Mesenteric fat pad (tissue), 1 donor: ENCODE data around the gene TBX5. TPM values are rescaled to one million over a fixed set of nuclear protein-coding genes. Genes with fewer than 3 reads are reported as not detected.
"Not testable (repeated sequence)": the region's sequence is repeated elsewhere in the genome, so short reads cannot be mapped to it uniquely, and the experiment has no call there.

Experiments
- DNase-seq: peaks from one replicate; pipeline ENCODE4 v3.0.0-alpha.2; 2020; ENCODE audit warnings: low spot score
- total RNA-seq: library from RNA; stranded (reverse); fragmentation: NEBNext Ultra II Directional; extraction: Animal tissue kit (Norgen Biotek cat#: 25700); gene quantifications from one replicate; pipeline ENCODE4 v1.2.1, GENCODE V29; 2021
- donor health status: DM: yes; HTN: yes; CAD: no.

The TBX5 gene
- total RNA-seq, 1 donor from 2014 or later = not detected

DNA sequence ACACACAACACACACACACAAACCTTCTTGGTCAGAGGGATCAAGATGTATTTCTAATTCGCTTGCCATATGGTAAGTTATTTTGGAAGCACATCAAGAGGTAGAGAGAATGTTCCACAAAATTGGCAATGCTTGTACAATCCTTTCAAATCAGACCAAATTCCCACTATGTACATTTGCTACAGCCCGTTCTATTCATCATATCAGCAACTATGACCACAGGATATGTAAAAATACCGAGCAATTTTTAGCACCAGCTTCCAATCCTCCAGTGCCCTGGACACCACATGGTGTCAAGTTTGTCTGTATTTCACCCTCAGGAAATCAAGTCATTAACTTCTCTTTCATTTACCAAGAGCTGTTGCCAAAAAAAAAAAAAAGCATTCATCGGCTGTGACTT lies 21.2 kb downstream of the TBX5 start:
- DNase-seq = no peak

DNA sequence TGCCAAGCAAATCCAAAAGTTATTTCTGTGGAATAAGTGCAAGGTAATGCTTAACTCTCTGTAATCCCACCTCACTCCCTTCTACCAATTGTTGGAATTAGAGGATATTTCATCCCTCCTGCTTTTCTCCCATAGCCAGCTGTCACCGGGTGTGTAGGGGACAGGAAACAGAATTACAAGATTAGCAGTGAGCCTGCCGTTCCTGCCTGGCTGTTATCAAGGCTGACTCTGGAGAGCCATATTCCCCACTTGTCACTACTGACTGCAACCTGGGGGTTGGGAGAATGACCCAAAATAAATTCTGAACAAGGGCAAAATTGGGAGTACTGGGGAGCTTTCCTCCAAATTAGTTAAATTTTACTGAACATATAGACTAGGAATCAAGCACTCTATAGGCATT lies 24.8 kb downstream of the TBX5 start:
- no peak for DNase-seq

- no peak for DNase-seq
Measured at GRCh38 chr12:114371733-114372132, 34.2 kb downstream of the TBX5 start.

GRCh38 chr12:114371250-114371649 lies 34.7 kb downstream of the TBX5 start:
- DNase-seq = no peak

- no peak for DNase-seq
Measured at GRCh38 chr12:114368685-114369452, 37.1 kb downstream of the TBX5 start.

- DNase-seq = no peak
Measured at GRCh38 chr12:114361992-114362391, 44.0 kb downstream of the TBX5 start.

GRCh38 chr12:114361545-114361944 lies 44.4 kb downstream of the TBX5 start:
- DNase-seq = no peak

DNA sequence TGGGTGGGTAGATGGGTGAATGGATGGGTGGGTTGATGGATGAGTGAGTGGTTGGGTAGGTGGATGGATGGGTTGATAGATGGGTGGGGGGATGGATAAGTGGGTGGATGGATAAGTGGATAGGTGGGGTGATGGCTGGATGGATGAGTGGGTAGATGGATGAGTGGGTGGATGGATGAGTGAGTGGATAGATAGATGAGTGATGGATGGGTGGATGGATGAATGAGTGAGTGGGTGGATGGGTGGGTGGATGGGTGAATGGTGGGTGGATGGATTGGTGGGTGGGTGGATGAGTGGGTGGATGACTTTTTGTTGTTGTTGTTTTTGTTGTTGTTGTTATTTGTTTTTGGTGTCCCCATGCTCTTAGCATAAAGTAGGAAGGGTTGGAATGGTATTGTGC lies 45.5 kb downstream of the TBX5 start:
- no peak for DNase-seq

DNA sequence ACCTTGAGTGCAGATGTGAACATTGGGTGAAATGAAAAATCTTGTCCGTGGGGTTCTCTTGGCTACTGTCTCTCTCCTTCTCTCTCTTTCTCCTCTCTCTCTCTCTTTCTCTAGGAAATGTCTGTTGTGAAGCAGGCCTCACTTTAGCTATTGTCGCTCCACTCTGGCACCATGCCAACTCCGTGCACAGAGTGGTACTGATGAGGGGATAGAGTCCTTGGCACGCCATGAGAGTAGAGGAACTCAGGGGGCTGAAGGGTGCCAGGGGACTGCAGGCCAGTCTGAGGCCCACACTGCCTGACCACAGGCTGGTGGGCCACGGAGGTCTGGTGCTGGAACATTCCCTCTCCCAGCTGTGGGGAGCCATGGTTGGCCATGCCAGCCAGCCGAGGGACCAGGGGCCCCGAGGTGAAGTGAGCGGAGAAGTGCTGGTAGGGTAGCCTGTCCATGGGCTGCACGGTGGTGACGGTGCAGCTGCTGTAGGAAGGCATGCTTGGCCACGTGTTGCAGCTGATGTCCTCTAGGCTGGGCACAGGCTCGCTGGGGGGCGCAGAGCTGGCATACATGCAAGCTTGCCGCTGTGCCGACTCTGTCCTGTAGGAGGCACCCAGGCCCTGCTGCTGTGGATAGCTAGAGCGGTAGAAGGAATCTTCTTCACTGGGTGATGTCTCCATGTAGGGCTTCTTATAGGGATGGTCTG lies 50.4 kb downstream of the TBX5 start:
- no peak for DNase-seq

DNA sequence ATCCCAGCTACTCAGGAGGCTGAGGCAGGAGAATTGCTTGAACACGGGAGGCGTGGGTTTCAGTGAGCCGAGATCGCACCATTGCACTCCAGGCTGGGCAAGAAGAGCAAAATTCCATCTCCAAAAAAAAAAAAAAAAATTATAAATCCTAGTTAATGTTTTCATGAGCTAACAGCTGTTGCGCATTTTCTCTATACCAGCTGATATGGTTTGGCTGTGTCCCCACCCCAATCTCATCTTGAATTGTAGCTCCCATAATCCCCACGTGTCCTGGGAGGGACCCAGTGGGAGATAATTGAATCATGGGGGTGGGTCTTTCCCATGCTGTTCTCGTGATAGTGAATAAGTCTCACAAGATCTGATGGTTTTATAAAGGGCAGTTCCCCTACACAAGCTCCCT lies 56.7 kb downstream of the TBX5 start:
- DNase-seq = not testable (repeated sequence)

DNA sequence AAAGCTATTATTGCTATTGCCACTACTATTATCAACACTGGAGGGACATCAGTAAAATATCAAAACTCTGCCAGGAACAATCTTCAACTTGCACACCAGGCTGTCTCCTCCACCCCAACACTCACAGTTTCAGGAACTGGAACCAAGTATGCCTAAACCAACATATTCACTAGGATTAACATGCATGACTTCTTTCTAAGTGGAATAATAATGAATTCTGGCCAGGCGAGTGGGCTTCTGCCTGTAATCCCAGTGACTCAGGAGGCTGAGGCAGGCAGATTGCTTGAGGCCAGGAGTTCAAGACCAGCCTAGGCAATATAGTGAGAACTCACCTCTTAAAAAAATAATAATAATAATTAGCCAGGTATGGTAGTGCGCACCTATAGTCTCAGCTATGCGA lies 58.1 kb downstream of the TBX5 start:
- no peak for DNase-seq

- DNase-seq = no peak
Measured at GRCh38 chr12:114344831-114345230, 61.1 kb downstream of the TBX5 start.

GRCh38 chr12:114344303-114344663 lies 61.7 kb downstream of the TBX5 start:
- no peak for DNase-seq

GRCh38 chr12:114343585-114344302 lies 62.2 kb downstream of the TBX5 start:
- DNase-seq = no peak

DNA sequence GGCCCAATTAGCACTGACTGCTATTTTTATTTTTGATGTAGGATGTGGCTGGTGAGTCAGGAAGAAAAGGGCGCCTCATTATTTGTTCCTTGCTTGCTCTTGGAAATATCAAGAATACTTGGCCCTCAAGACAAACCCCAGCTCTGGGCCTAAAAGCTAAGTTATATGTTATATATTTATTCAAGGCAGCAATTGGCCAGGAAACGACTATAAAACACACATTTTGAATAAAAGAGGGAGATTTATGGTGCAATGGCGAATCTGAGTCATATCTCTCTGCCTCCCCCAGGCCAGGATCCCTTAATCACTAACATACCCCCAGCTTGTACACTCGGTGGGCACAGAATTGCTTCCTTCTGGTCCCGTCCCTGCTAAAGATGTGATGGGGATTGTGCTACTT lies 63.3 kb downstream of the TBX5 start:
- DNase-seq = no peak

DNA sequence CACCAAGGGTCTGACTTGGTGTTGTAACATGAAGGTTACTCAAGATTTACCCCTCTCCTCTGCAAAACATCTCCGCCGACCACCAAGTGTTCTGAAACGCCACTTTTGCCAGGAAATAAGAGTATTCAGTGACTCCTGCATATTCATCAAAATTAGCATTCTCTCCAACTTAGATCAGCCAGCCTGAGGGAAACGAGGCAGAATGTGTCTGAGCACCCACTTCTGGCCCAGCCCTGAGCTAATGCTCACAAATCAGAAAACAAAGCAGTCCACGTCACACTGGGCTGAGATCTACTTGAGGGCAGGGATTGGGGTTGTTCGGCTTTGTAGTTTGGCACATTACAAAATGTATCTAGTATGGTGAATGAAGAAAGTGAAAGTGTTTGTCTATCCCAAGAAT lies 64.3 kb downstream of the TBX5 start:
- DNase-seq = no peak

DNA sequence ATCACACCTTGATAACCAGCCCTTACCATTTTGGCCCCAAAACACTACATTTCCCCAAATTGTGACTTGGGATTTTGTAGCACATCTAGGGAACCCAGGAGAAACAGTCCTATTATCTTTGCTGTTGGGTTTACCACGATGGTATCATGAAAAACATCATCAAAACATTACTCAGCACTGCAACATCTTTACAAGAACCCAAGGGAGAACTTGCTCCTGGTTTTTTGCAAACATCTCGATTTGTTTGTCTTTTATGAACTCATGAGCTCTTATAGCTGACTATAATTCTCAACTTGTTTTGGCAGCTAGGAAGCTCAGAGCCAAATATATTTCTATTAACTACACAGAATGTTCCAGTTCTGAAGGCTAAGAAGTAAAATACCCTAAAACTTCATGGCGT lies 65.7 kb downstream of the TBX5 start:
- no peak for DNase-seq

DNA sequence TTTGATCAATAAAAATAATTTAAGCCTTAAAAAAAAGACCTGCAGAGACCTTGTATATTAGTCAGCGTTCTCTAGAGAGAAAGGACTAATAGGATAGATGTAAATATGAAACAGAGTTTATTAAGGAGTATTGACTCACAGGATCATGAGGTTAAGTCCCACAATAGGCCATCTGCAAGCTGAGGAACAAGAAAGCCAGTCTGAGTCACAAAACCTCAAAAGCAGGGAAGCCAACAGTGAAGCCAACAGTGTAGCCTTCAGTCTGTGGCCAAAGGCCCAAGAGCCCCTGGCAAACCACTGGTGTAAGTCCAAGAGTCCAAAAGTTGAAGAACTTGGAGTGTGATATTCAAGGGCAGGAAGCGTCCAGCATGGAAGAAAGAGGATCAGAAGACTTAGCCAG lies 66.3 kb downstream of the TBX5 start:
- no peak for DNase-seq

GRCh38 chr12:114335607-114336006 lies 70.3 kb downstream of the TBX5 start:
- DNase-seq = no peak

DNA sequence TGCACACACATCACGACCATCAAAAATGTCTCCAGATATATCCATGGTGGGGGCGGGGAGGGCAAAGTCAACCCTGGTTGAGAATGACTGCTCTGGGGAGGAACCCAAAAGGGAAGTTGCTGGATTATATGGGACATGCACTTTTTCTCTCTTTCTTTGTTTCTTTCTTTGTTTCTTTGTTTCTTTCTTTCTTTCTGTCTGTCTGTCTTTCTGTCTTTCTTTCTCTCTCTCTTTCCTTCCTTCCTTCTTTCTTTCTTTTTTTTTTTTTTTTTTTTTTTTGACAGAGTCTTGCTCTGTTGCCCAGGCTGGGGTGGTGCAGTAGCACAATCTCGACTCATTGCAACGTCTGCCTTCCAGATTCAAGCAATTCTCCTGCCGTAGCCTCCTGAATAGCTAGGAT lies 71.5 kb downstream of the TBX5 start:
- no peak for DNase-seq

- DNase-seq = no peak
Measured at GRCh38 chr12:114328292-114328691, 77.7 kb downstream of the TBX5 start.

- no peak for DNase-seq
Measured at GRCh38 chr12:114327765-114328164, 78.2 kb downstream of the TBX5 start.
